ENCODE results near the gene NUDT3.
A peak's percentile ranks its signal among the peaks of the same experiment; 100 is the strongest.

NUDT3 gene

DNA sequence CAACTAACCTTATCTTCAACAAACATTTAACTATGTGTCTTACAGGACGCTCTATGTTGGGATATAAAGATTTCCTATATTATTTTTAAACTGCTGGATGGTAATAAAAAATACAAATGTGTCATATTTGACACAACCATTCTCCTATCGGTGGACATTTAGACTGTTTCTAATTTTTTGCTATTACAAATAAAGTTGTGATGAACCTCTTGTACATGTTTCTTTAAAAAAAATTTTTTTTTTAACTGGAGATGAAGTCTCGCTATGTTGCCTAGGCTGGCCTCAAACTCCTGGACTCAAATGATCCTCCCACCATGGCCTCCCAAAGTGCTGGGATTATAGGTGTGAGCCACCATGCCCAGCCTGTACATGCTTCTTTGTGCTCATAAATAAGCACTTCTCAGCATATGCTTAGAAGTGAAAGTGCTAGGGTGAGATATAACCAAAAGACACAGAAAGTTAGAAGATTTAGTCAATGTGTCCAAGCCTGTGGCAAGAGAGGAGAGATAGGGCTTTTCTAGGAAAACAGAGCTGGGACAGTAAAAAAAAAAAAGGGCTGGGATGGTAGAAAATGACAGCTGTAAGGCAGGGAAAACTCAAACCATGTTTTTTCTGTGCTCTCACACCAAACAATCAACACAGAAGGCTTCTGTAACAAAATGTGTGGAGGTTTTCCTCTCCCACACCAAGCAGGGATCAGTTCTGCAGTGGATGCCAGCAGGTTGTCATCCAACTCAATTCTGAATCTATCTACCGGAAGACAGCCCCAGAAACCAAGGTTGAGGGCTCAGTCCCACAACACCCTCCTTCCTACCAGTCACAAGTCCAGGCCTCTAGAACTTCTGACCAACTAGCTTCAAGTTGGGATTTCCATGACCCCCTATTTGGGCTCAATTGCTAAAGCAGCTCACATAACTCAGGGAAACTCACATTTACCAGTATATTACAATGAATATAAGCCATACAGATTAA, 73.7 kb downstream of the NUDT3 start:
- DNase-seq = no peak

DNA sequence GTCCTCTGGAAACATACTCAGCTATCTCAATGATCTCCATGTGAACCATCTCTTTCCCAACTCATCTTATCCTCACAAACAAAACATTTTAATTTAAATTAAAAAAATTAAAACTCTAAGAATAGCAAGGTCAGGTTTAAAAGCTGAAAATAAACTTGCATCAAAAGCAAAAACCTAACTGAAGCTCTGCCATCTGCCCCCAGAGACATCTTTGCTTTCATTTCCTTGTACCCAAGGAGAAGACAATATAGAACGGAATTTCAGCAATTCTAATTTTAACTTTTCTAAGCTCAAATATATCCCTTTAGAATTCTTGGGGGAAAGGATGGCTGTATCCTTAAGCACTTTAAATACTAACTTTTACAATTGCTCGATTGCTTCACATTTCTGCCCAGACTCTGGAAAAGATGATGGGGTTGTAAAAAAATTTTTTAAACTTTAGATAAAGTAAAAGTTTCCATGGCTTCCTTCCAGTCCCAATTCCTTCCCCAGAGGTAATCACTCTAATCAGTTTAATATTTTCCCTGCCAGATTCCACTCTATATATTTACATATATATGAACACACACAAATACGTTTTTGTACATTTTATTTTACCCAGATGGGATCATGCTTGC, 74.5 kb downstream of the NUDT3 start:
- no peak for DNase-seq

DNA sequence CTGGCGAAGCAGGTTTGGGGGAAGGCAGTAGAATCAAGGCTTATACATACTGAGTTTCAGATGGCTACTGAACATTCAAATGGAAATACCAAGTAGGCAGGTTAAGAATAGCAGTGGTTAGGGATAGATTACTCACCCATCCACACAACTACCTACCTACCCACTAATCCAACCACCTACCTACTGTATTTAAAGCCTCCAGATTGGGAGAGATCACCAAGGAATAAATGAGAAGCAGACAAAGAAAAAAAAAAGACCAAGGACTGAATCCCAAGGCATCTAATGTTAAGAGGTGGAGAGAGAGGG, 75.3 kb downstream of the NUDT3 start:
- no peak for DNase-seq

DNA sequence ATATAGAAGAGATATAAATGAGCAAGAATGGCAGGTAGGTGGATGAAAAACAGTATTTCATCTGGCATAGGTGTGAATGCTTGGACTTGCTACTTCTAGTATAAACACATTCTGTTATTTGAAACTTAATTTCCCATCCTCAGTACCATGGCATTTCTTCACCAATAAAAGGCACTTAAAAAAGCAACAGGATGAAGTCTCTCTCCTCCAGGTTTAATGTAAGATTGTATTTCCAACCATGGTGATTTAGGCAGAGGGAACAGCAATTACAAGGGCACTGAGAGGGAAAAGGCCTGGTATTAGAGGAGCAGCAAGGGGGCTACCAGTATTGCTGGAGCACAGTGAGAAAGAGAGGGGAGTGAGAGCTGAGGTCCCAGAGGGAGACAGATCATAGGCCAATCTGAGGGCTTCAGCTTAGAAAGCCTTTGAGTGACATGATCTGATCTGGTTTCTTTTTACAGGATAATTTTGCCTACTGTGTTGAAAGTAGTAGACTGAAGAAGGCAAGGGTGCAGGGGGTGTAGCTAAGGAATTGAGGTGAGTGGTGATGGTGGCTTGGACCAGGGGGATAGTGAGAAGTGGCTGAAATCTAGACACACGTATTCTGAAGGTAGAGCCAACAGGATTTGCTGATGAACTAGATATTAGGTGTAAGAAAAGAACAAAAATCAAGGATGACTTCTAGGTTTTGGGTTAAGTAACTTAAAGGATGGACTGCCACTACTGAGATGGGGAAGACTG, 75.9 kb downstream of the NUDT3 start:
- no peak for DNase-seq

DNA sequence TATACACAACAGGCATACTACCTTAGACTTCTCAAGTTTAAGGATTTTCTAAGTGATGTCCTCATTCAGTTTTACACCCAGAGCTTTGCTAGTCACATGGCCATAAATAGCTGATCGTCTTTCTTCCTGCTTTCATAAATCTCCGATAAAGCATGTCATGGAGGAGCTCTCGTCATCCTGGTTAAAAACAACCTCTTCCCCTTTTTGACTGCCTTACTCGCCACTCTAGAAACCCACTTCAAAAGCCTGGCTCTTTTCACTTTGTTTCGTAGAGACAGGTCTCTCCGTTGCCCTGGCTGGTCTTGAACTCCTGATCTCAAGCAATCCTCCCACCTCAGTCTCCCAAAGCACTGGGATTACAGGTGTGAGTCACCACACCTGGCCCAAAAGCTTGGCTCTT, 76.7 kb downstream of the NUDT3 start:
- no peak for DNase-seq

DNA sequence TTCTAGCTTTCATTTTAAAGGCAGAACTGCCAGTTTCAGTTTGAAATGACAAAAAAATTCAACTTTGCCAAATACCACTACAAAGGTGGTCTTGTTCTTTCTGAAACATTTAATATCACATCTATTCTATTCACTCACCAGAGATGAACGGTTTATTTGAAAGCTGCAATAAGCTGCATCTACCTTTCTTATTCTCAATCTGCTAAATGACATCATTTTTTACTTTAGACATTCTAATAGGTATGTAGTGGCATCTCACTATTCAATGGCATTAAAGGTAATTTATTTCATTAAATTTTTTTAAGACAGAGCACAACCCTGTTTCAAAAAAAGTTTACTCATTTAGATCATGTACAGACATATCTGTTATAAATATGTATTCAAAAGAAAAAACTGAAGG, 77.2 kb downstream of the NUDT3 start:
- DNase-seq = no peak

DNA sequence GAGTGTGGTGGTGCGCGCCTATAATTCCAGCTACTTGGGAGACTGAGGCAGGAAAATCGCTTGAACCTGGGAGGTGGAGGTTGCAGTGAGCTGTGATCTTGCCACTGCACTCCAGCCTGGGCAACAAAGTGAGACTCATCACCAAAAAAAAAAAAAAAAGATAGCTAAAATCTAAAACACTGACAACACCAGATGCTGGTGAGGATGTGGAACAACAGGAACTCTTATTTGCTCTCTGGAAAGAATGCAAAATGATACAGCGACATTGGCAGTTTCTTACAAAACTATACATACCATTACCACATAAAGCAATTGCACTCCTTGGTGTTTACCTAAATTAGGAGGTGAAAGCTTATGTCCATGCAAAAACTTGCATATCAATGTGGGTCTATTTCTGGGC, 80.2 kb downstream of the NUDT3 start:
- no peak for DNase-seq

DNA sequence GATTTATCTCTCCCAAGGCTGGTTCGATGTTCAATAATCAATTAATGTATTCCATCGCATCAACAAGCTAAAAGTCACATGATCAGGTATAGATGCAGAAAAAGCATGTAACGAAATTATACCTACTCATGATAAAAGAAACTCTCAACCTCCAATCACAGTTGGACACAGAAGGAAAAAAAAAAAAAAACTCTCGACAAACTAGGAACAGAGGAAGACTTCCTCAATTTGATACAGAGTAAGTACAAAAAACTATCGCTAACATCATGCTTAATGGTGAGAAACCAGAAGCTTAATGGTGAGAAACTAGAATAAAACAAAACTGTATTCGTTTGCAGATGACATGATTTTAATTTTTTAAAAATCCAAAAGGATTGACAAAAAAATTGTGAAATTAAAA, 81.7 kb downstream of the NUDT3 start:
- DNase-seq = no peak

DNA sequence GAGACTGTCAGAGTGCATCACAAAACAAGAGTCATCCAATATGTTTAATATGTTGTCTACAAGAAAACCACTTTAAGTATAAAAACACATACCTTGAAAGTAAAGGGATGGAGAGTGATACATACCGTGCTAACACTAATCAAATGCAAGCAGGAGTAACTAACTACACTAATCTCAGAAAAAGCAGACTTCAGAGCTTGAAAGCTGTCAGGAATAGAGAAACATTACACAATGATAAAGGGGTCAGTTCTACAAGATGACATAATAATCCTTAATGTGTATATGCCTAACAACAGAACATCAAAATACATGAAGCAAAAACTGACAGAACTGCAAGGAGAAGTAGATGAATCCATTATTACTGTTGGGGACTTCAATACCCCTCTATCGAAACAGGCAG, 84.0 kb downstream of the NUDT3 start:
- no peak for DNase-seq

DNA sequence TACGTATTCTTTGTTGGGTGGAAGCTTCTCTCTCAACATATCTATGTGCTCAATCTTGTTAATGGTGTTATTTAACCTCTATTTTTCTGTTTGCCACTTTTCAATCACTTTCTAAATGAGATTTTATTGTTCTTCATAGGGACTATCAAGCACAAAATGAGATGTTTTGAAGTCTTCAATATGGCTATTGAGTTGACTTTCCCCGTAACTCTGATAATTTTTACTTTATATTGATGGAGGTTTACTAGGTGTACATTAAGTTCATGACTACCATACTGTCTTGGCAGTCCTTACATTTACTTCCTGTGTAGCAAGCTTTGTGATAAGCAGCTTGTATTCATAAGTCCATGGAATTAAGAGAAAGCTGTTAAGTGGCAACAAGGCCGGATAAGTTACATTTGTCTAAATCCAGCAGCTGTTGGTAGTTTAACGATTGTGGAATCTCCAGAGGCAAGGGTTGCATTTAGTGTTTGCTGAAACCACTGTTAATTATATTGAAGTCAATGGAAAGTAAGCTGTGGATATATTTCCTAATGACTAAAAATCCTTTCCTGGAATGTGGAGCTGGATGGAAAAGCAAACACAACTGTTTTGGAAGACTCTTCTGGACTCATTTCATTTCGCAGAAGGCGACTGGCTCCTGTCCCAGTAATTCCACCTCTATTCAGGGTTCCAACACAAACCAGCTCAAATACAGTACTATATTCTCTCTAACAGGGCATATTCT, 86.3 kb downstream of the NUDT3 start:
- peak; percentile 83 for DNase-seq

DNA sequence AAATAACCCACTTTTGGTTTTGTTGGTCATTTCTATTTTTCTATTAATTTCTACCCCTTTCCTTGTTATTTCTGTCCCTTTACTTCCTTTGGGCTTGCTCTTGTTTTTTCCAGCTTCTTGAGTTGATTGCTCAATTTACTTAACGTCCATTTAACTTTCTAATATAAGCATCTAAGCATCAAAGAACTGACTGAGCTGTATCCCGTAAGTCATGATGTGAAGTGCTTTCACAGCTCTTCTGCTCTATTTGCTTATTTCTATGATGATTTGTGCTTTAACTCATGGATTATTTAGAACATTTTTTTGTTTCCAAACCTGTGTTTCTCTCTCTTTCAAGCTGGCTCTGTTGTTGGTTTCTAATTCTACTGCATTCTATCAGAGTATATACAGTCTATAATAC, 87.0 kb downstream of the NUDT3 start:
- DNase-seq = no peak

DNA sequence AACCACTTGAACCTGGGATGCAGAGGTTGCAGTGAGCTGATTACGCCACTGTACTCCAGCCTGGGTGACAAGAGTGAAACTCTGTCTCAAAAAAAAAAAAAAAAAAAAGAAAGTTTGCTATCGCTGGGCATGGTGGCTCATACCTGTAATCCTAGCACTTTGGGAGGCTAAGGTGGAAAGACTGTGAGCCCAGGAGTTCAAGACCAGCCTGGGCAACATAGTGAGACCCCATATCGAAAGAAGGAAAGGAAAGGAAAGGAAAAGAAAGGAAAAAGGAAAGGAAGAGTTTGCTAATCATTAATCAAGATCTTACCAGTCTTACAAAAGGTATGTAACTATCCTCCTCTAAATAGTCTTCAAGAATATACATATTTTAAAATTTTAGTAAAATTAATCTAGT, 88.3 kb downstream of the NUDT3 start:
- DNase-seq = no peak

DNA sequence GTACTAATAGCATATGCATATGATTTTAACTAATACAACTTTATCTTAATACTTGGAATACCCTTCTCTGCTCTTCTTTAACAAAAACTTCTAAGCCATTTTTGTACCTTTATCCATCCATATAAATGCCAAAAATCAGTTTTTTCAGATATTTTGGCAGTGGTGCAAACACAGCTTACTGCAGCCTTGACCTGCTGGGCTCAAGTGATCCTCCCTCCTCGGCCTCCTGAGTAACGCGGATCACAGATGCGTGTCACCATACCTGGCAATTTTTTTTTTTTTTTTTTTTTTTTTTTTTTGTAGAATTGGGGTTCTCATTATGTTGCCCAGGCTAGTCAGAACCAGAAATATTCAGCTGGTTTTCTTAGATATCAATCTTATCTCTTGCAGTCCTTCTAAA, 89.5 kb downstream of the NUDT3 start:
- DNase-seq = no peak

DNA sequence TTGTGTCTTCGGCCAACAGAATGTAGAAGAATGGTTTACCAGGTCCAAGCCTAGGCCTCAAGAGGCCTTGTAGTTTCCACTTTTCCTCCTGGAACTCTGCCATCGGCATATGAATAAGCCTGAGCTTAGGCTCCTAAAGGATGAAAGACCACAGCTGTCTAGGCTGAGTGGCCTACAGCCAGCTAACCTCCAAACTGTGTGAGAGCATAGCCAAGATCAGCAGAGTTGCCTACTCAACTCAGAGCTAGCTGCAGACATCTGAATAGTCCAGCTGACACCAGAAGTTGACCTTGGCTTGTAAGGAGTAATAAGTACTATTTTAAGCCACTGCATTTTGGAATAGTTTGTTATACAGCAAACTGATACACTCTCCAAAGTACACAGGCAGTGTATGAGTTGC, 91.1 kb downstream of the NUDT3 start:
- DNase-seq = peak; percentile 85

DNA sequence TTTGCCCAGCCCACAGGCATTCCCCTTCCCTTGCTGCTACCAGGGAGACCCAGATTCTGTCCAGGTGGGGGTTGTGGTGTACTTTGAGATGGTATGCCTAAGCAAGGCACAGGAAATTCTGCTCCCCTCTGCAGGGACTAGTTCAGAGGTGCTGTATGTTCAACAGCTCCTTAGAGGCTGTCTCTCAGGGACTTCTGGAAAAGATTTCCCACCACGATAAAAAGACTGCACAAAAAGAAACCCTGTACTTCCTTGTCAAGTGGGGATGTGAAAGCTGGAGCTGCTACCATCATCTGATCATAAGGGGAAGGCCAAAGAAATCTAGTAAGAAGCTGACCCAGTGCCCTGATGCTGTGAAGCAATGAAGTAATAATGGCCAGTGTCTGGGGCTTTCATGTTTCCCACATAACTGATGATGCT, 92.1 kb downstream of the NUDT3 start:
- no peak for DNase-seq

DNA sequence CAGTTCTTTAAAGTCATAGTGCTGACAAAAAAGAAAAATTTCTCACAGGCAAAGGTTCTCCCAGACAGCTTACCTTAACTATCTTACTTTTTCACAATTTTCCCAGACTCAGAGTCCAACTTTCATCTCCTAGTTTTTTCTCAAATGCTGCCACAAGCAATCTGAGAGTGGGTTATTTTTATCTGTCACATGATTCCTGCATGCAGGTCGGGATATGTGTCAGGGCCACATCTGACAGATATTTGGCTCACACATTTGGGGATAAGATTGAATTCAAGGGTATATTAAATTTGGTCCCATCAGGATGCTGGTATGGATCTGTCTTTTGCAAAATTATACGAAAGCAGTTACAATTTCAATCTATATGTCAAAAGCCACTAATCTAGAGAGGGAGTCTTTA, 93.5 kb downstream of the NUDT3 start:
- no peak for DNase-seq

DNA sequence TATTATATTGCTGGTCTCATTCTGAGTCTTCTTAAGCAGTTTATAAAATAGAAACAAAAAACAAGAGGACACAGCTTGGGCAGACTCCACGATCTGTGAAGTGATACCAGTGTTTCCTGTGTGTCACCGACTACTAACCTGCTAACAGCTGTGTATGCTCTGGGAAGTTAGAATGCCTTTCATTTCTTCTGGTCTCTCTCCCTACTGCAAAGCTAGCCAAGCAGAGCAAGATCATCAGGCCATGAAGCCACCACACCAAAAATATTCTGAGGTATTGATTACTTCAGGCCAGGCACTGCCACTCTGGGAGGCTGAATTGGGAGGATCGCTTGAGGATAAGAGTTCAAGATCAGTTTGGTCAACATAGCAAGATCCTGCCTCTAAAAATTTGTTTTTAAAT, 96.7 kb downstream of the NUDT3 start:
- DNase-seq = no peak

DNA sequence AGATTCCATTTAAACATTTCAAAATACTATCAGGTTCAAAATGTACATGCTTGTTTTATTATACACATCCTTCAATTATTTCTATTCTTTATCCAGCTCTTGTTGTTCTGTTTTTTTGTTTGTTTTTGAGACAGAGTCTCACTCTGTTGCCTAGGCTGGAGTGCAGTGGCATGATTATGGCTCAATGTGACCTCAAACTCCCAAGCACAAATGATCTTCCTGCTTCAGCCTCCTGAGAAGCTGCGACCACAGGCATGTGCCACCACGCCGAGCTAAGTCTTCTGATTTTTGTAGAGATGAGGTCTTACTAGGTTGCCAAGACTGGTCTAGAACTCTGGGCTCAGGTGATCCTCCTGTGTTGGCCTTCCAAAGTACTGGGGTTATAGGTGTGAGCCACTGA, 99.5 kb downstream of the NUDT3 start:
- no peak for DNase-seq

DNA sequence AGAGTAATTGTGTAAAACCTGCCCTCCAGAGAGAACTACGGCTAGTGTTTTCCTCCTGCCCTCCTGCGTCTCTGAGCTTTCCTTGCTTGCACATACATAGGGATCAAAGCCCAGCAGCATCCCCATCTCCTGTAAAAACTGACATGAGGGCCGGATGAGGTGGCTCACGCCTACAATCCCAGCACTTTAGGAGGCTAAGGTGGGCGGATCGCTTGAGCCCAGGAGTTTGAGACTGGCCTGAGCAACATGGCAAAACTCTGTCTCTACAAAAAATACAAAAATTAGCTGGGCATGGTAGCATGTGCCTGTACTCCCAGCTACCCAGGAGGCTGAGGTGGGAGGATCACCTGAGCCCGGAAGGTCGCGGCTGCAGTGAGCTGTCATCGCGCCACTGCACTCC, 103.3 kb downstream of the NUDT3 start:
- no peak for DNase-seq

DNA sequence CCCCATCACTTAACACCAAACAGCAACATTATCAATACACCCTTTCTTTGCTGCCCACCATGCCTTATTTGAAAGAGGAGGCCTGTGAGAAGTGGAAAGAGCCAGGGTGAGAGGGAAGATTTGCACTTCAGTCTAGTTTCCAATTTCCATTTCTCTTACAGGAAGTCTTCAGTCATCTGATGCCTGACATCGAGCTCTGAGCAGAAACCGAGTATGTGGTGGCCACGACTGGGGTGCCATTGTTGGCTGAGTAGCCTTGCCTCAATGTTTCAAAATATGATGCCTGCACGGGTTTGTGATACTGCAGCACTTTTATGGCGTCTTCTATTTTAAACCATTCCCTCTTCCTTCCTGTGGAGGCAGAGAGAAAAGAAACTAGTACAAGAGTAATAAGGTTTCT, 103.9 kb downstream of the NUDT3 start:
- DNase-seq = no peak

DNA sequence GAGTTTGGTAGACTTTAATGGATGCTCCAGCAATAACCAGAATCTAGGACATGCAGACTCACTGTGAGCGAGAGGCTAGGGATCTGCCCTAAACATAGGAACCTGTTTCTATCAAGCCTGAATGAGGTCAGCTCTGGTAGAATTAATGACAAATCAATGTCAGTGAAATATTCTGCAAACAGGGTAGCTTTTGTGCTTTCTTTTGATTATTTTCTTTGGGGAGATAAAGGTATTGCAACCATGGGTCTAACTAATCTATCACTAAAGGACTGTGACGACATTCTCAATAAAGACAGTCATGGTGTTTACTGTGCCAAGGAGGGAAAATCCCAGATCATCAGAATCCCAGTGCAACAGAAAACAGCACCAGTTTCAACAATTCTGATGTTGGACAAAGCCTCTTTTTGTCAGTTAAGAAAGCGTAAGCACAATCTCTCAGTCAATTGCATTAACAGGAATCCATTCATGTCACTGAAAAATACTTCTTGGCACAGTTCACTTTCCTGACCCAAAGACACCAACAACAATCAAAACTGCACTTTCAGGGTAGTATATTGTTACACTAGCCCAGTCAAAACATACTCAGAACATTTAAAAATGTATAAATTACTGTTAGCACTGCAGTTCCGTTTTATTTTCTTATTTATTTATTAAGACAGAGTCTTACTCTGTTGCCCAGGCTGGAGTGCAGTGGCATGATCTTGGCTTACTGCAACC, 106.9 kb downstream of the NUDT3 start:
- no peak for DNase-seq
